Fibroblast of lung (primary cell): Measurements from ENCODE around the gene PCSK4. TPM values are rescaled to one million over a fixed set of nuclear protein-coding genes. Genes with fewer than 3 reads are reported as not detected.

Experiments
- DNase-seq, 2 donors: peaks; one replicate each; pipeline versions ENCODE4 v3.0.0 to v3.0.0-alpha.2; 2010; ENCODE audit warnings: low read depth in 2 of 2
- H2AFZ ChIP-seq: 2 replicates; pipeline ENCODE4 v1.5.1; 2012; ENCODE audit warnings: low read length, control low read depth, inconsistent platforms
- H3K27ac ChIP-seq: 2 replicates; pipeline ENCODE4 v1.5.1; 2011; ENCODE audit warnings: low read length, control low read depth; ENCODE audit not compliant: insufficient read depth
- H3K27me3 ChIP-seq: 2 replicates; pipeline ENCODE4 v1.5.1; 2011; ENCODE audit warnings: mild to moderate bottlenecking, low read length; ENCODE audit not compliant: control insufficient read depth, insufficient read depth
- H3K36me3 ChIP-seq: 2 replicates; pipeline ENCODE4 v1.5.1; 2011; ENCODE audit warnings: low read length; ENCODE audit not compliant: control insufficient read depth, insufficient read depth
- H3K4me1 ChIP-seq: 2 replicates; pipeline ENCODE4 v1.5.1; 2011; ENCODE audit warnings: low read length; ENCODE audit not compliant: control insufficient read depth, insufficient read depth; ENCODE audit errors: extremely low read depth
- H3K4me2 ChIP-seq: 2 replicates; pipeline ENCODE4 v1.5.1; 2011; ENCODE audit warnings: low read length, control low read depth; ENCODE audit not compliant: insufficient read depth; ENCODE audit errors: extremely low read depth
- H3K4me3 ChIP-seq, 4 experiments: fragments of 200-600 bp in 1 of 4; sonication (generic) in 1 of 4; replicated peaks in 1 of 4; 2 replicates each; pipeline ENCODE4 v1.5.1; 2011 to 2016; ENCODE audit warnings: low read length in 4 of 4, low read depth in 3 of 4, mild to moderate bottlenecking in 3 of 4, control low read depth in 2 of 4, inconsistent platforms in 1 of 4, mixed read lengths in 1 of 4; ENCODE audit not compliant: insufficient read depth in 1 of 4; ENCODE audit errors: control extremely low read depth in 1 of 4
- H3K79me2 ChIP-seq: 2 replicates; pipeline ENCODE4 v1.5.1; 2012; ENCODE audit warnings: mild to moderate bottlenecking, low read length, inconsistent platforms; ENCODE audit not compliant: control insufficient read depth, insufficient read depth
- H3K9ac ChIP-seq: 2 replicates; pipeline ENCODE4 v1.5.1; 2011; ENCODE audit warnings: mild to moderate bottlenecking, low read length, control low read depth; ENCODE audit not compliant: insufficient read depth
- H3K9me3 ChIP-seq: 2 replicates; pipeline ENCODE4 v1.5.1; 2012; ENCODE audit warnings: low read depth, low read length; ENCODE audit not compliant: control insufficient read depth, insufficient read depth
- H4K20me1 ChIP-seq: 2 replicates; pipeline ENCODE4 v1.5.1; 2011; ENCODE audit warnings: low read length; ENCODE audit not compliant: control insufficient read depth, insufficient read depth; ENCODE audit errors: extremely low read depth
- EZH2 ChIP-seq: IDR thresholded peaks from 2 replicates; pipeline ENCODE4 v1.5.1; 2012; ENCODE audit warnings: low read length, control low read depth, mild to moderate bottlenecking; ENCODE audit errors: missing control alignments
- polyA plus RNA-seq, 2 donors: library from polyadenylated mRNA; depleted of rRNA in 1 of 2; stranded (reverse) in 1 of 2; unstranded in 1 of 2; fragments of >200 nt; gene quantifications; 2 replicates each; pipeline ENCODE4 v1.2.1, GENCODE V29; 2011 to 2012; ENCODE audit warnings: missing spikeins in 1 of 2
- total RNA-seq: library from RNA; depleted of rRNA; stranded (reverse); fragments of >200 nt; gene quantifications from 2 replicates; pipeline ENCODE4 v1.2.1, GENCODE V29; 2014
- TF ChIP-seq, protein P1 (sequence below), 2 donors: IDR thresholded peaks in 1 of 2; conservative IDR thresholded peaks in 1 of 2; 1 replicate in 1 of 2; 2 replicates in 1 of 2; pipeline ENCODE4 v1.5.1; 2011 to 2012; ENCODE audit warnings: low read length in 2 of 2, control low read depth in 1 of 2, inconsistent platforms in 1 of 2, low read depth in 1 of 2, mild to moderate bottlenecking in 1 of 2

PCSK4 gene
- total and polyA plus RNA-seq, 2 donors (not counting 1 experiment from before 2014, with no cell fraction given), result 0.28 to 3.5 TPM

DNA sequence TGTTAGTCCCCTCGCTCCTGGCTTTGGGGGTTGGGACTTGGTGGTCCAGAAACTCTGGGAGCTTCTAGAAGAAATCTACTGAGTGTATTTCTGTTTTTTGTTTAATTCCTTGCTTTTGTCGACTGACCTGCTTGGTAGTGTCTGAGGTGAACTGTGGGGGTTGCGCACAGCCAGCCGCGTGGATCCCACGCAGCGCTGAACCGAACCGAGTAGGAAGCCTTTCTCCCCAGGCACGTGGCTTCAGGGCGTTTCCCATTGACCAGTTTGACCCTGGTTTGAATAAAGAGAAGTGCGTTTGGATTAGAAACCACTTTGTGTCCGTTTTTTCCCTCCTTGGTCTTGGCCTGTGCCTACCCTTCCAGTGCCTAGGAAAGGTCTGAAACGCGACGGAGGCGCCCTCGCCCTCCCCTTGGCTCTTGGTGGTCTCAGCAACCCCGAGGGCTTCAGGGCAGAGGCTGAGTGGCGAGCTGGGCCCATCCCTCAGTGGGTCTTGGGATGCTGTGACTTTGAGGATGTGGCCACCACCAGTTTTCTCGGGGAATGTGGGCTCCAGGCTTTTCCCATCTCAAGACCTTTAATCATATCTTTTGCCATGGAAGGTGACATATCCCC lies 54.7 kb downstream of the PCSK4 start:
- Histone ChIP-seq H3K4me1 (peaks cover 2% of the 10 kb centered on the region), H3K27me3 (no peaks in the 10 kb centered on the region), H3K9me3 (no peaks in the 10 kb centered on the region), H3K4me2 (no peak overlapping the region), H3K79me2 (peaks cover 24% of the 10 kb centered on the region), H4K20me1 (no peaks in the 10 kb centered on the region), H3K9ac (no peak overlapping the region), H2AFZ (no peak overlapping the region), H3K27ac (no peak overlapping the region), H3K4me3 (no peak overlapping the region), H3K36me3 (peaks cover 38% of the 10 kb centered on the region)
- TF ChIP-seq, protein P1, sequence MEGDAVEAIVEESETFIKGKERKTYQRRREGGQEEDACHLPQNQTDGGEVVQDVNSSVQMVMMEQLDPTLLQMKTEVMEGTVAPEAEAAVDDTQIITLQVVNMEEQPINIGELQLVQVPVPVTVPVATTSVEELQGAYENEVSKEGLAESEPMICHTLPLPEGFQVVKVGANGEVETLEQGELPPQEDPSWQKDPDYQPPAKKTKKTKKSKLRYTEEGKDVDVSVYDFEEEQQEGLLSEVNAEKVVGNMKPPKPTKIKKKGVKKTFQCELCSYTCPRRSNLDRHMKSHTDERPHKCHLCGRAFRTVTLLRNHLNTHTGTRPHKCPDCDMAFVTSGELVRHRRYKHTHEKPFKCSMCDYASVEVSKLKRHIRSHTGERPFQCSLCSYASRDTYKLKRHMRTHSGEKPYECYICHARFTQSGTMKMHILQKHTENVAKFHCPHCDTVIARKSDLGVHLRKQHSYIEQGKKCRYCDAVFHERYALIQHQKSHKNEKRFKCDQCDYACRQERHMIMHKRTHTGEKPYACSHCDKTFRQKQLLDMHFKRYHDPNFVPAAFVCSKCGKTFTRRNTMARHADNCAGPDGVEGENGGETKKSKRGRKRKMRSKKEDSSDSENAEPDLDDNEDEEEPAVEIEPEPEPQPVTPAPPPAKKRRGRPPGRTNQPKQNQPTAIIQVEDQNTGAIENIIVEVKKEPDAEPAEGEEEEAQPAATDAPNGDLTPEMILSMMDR (conservative IDR thresholded peaks at IDR 0.05 in 1 of 2, IDR thresholded peaks at IDR 0.05 in 1 of 2; ENCODE audit: low read depth in 1 of 2, low read length in 2 of 2), result no peak
- no peak for TF ChIP-seq EZH2
- DNase-seq, result no peak

DNA sequence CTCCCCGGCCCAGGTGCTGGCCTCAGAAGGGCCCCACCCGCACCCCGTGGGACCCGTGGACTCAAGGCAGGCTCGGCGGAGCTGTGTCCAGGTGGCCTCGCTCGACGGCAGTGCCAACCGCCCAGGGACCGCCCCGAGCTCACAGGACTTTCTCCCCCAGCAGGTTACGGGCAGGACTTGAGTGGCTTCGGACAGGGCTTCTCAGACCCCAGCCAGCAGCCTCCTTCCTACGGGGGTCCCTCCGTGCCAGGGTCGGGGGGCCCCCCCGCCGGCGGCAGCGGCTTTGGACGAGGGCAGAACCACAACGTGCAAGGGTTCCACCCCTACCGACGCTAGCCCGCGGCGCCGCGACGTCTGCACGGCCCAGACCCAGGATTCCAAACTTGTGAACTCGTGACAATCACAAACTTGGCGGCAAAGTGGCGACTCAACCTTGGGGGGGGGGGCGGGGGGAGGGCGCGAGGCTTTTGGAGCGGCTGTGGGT lies 55.5 kb downstream of the PCSK4 start:
- Histone ChIP-seq H3K79me2 (peaks cover 16% of the 10 kb centered on the region), H3K9me3 (no peaks in the 10 kb centered on the region), H3K4me1 (no peaks in the 10 kb centered on the region), H3K27ac (no peak overlapping the region), H4K20me1 (no peaks in the 10 kb centered on the region), H3K27me3 (no peaks in the 10 kb centered on the region), H3K9ac (no peak overlapping the region), H2AFZ (no peak overlapping the region), H3K4me2 (no peak overlapping the region), H3K4me3 (no peak overlapping the region), H3K36me3 (peaks cover 33% of the 10 kb centered on the region)
- TF ChIP-seq EZH2, result no peak
- TF ChIP-seq, protein P1 (conservative IDR thresholded peaks at IDR 0.05 in 1 of 2, IDR thresholded peaks at IDR 0.05 in 1 of 2; ENCODE audit: low read depth in 1 of 2, low read length in 2 of 2), result no peak
- no peak for DNase-seq

DNA sequence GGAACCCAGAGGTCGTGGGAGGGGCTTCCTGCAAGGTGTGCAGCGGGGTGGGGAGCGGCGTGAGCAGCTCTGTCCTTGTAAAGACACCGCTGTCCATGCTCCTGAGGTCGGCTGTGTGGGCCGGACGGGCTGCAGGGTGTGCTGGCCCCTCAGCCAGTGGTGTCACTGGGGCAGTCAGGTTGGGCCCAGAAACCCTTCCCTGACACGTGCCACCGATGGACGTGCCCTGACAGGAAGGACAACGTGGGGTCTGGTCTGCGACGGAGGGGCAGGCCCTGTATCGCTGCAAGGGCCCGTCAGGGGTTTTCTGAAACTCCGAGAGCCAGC lies 56.1 kb downstream of the PCSK4 start:
- H3K79me2 ChIP-seq, result peaks cover 10% of the 10 kb centered on the region
- H3K36me3 ChIP-seq, result peaks cover 34% of the 10 kb centered on the region
- H4K20me1 ChIP-seq, result no peaks in the 10 kb centered on the region
- TF ChIP-seq, protein P1 (conservative IDR thresholded peaks at IDR 0.05 in 1 of 2, IDR thresholded peaks at IDR 0.05 in 1 of 2; ENCODE audit: low read depth in 1 of 2, low read length in 2 of 2), result no peak
- no peak for TF ChIP-seq EZH2
- no peaks in the 10 kb centered on the region for H3K4me1 ChIP-seq
- no peak for DNase-seq
- H3K4me3 ChIP-seq, result no peak overlapping the region
- H3K9me3 ChIP-seq, result no peaks in the 10 kb centered on the region
- H3K4me2 ChIP-seq, result no peak overlapping the region
- H3K9ac ChIP-seq, result no peak overlapping the region
- no peak overlapping the region for H2AFZ ChIP-seq
- no peak overlapping the region for H3K27ac ChIP-seq
- H3K27me3 ChIP-seq, result no peaks in the 10 kb centered on the region
